ENCODE data around the gene RFPL4A.

DNA sequence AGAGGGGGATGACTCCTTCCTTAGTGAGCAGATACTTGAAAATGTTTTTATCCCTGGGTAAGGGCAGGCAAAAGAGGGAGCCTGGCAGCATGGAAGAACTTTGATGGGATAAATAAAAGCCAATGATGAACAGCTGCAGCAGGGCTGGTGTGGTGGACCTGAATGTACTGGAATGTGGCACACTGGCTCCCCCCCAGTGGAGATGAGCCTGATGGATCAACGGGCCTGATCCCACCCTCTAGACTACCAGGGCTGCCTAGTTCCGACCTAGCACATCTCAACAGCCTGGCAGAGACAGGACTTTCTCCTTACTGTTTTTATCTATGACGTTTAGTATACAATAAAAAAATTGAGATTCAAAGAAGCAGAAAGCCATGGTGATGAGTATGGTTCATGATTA is 52.4 kb downstream of the RFPL4A start:
- TF ChIP-seq CTCF (IDR thresholded peaks at IDR 0.05; ENCODE audit: low read length) = no peak
- TF ChIP-seq EZH2 (optimal IDR thresholded peaks at IDR 0.05; ENCODE audit: low read depth, low read length) = no peak
- no peak for TF ChIP-seq EZH2phosphoT487 (IDR thresholded peaks at IDR 0.05; ENCODE audit: low read length)

Measured in MM.1S (cell line).